GM21737 (cell line): ENCODE measurements around the gene RAB1B.
"Not testable (repeated sequence)": the region's sequence is repeated elsewhere in the genome, so short reads cannot be mapped to it uniquely, and the experiment has no call there.

Experiments used
- ATAC-seq: cut with Tn5 transposase; IDR thresholded peaks from one replicate; pipeline ENCODE4 v1.9.1; 2021; ENCODE audit warnings: mild to moderate bottlenecking, moderate library complexity; ENCODE audit not compliant: unreplicated experiment

The RAB1B gene

GRCh38 chr11:66239511-66239910 lies 28.9 kb upstream of the RAB1B start:
- no peak for ATAC-seq

DNA sequence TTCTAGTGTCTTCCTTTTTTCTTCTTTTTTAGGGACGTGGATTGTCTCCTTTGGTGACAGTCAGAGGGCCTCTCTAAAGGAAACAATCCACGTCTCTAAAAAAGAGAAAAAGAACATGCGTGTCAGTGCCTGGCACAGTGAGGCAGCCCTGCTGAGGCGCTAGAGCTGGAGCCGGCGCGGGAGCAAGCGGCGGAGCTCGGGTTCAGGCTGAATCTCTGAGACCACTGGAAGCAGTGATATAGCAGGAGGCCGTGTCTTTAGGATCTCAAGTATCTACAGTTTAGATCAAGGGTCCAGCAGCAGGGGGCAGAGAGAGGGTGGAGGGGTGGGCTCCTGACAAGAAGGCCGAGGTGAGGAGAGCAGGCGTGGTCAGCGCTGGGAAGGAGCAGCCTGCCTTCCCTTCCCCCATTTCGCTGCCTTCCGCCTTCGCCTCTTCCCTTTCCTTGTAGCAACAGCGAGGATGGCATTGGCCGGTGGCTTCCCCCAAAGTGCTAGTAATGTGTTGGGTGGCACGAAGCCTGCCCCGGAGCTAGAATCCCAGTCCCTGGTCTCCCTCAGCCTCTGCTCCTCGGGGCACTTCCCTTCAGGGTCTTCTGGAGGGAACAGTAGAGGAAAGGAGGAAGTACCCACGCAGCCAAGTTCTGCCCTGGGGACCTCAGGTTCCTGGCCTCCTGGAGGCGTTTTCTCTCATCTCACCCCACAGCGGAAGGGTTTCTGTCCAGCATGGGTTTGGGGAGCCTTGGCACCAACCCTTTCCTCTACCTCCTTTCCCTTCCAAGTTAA lies 28.2 kb upstream of the RAB1B start:
- no peak for ATAC-seq

- ATAC-seq, result no peak
Measured at GRCh38 chr11:66240781-66241136, 27.7 kb upstream of the RAB1B start.

- ATAC-seq, result no peak
Measured at GRCh38 chr11:66242095-66242765, 26.2 kb upstream of the RAB1B start.

- no peak for ATAC-seq
Measured at GRCh38 chr11:66243782-66244535, 24.5 kb upstream of the RAB1B start.

- ATAC-seq, result no peak
Measured at GRCh38 chr11:66247295-66247694, 21.1 kb upstream of the RAB1B start.

- ATAC-seq, result no peak
Measured at GRCh38 chr11:66247801-66248200, 20.6 kb upstream of the RAB1B start.

DNA sequence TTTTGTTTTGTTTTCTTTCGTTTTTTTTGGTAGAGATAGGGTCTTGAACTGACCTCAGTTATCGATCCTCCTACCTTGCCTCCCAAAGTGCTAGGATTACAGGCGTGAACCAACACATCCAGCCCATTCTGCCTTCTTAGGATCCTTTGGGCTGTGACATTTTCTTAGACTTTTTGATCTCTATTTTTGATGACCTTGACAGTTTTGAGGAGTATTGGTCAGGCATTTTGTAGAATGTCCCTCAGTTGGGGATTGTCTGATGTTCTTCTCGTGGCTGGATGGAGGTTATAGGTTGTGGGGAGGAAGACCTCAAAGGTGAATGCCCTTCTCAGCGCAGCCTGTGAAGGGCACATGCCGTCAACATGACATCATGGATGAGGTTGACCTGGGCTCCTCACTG lies 19.5 kb upstream of the RAB1B start:
- ATAC-seq, result no peak

- no peak for ATAC-seq
Measured at GRCh38 chr11:66251809-66252208, 16.6 kb upstream of the RAB1B start.

DNA sequence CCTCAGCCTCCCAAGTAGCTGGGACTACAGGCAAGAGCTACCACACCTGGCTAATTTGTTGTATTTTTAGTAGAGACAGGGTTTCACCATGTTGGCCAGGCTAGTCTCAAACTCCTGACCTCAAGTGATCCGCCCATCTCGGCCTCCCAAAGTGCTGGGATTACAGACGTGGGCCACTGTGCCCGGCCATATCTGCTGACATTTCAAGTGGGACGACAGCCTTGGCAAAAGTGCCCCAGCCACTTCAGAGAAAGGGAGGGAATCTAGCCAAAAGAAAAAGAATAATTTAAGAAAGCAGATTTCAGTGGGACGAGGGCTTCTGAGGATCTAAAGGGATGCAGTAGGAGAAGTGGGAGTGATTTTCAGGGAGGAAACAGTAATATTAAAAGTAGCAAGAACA lies 15.4 kb upstream of the RAB1B start:
- ATAC-seq, result not testable (repeated sequence)

DNA sequence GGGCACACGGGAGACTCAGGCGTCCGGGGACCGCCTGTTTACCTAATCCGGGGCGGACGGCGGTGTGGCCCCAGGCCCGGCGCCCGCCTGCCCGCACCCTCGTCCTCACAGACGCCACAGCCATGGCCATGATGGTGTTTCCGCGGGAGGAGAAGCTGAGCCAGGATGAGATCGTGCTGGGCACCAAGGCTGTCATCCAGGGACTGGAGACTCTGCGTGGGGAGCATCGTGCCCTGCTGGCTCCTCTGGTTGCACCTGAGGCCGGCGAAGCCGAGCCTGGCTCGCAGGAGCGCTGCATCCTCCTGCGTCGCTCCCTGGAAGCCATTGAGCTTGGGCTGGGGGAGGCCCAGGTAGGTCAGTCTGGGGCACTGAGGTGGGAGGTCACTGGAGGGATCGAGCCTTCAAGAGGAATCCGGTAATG lies 10.0 kb upstream of the RAB1B start:
- no peak for ATAC-seq

- no peak for ATAC-seq
Measured at GRCh38 chr11:66259225-66259624, 9.2 kb upstream of the RAB1B start.

GRCh38 chr11:66259956-66260355 lies 8.5 kb upstream of the RAB1B start:
- ATAC-seq, result no peak

DNA sequence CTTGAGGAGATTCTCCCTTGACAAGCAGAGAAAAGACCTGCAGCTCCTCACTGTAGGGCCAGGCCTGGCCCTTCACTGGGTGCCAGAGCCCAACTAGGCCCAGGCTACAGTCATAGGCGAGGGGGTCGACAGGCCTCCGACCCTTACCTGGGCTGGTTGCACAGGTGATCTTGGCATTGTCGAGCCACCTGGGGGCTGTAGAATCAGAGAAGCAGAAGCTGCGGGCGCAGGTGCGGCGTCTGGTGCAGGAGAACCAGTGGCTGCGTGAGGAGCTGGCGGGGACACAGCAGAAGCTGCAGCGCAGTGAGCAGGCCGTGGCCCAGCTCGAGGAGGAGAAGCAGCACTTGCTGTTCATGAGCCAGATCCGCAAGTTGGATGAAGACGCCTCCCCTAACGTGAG lies 6.9 kb upstream of the RAB1B start:
- no peak for ATAC-seq

DNA sequence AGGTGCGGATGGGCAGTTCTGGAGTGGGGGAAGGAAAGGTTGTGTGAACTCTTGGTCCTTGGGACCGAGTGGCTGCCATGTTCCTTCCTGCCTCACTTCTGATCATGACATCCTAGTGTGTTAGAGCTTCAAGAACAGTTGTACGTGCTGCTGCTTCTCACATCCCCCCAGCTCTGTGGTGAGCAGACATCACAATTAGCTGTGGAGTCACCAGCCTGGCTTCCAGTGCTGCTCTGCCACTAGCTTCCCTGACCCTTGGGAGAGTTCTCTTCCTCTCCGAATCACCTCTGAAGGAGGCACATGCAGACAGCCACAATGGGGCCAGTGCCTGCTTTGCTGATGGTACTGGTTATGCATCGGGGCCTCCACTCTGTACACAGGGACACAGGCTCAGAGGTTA lies 6.2 kb upstream of the RAB1B start:
- ATAC-seq, result no peak

GRCh38 chr11:66262696-66263095 lies 5.7 kb upstream of the RAB1B start:
- no peak for ATAC-seq

DNA sequence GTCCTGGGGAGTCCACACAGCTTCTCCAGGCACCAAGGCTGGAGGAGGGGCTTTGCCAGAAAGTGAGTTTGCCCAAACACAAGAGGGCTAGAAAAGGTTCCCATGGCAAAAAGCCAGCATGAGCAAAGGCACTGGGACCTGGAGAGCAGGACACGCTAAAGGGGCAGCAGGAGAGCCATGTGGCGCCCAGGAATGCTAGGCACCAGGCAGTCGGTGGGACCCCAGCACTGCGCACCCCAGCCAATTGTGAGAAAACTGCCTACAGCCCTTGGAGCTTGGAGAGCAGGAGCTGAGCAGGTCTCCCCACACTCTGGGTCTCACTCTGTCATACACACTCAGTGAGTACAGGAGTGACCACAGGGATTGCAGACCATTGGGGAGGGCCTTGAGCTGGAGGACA lies 5.2 kb upstream of the RAB1B start:
- ATAC-seq, result no peak

DNA sequence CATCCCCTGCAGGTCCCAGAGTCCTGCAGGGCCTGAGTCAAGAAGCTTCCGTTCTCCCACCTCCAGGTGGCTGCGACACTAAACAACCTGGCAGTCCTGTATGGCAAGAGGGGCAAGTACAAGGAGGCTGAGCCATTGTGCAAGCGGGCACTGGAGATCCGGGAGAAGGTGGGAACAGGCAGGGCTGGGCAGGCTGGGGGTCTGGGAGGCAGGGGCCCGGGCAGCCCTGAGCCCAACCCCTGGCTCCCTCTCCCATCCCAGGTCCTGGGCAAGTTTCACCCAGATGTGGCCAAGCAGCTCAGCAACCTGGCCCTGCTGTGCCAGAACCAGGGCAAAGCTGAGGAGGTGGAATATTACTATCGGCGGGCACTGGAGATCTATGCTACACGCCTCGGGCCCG lies 4.7 kb upstream of the RAB1B start:
- no peak for ATAC-seq

- no peak for ATAC-seq
Measured at GRCh38 chr11:66264383-66264782, 4.1 kb upstream of the RAB1B start.

- ATAC-seq, result no peak
Measured at GRCh38 chr11:66264914-66265313, 3.5 kb upstream of the RAB1B start.

DNA sequence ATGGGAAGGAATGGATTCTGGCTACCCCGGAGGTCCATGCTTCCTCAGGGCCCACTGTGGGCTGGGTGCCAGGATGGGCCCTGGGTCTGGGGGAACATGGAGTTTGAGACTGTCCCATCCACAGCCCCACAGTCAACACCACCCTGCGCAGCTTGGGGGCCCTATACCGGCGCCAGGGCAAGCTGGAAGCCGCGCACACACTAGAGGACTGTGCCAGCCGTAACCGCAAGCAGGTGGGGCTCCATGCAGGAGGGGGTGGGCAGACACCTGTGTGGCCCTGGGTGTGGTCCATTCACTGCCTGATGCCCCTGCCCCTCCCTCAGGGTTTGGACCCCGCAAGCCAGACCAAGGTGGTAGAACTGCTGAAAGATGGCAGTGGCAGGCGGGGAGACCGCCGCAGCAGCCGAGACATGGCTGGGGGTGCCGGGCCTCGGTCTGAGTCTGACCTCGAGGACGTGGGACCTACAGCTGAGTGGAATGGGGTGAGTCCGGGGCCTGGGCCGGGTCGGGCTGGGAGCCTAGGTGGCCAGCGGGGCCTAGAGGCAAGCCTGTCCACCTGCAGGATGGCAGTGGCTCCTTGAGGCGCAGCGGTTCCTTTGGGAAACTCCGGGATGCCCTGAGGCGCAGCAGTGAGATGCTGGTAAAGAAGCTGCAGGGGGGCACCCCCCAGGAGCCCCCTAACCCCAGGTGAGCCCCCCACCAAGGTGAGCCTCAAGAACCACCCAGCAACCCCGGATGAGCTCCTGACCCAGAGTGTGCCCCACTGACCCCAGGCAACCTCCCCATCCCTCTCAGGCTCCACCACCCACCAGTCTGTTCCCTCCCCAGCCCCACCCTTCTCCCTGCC lies 2.7 kb upstream of the RAB1B start:
- no peak for ATAC-seq
